Stimulated activated memory B cell treated with anti-CD40 and anti-IgM and Interleukin-4, amounts not matched to agents 10 μg/mL and 1 μg/mL and 100 μg/mL, for 72 hours (primary cell): ENCODE measurements around the gene BRAT1.
"Not testable (repeated sequence)": the region's sequence is repeated elsewhere in the genome, so short reads cannot be mapped to it uniquely, and the experiment has no call there.

ENCODE experiments used
- ATAC-seq: fragments of 150-1000 bp; cut with Tn5 transposase; 2 replicates; pipeline ENCODE4 v1.10.0; 2021
- H3K27ac Mint-ChIP-seq: one replicate; pipeline ENCODE4 v1.8.0; 2022; ENCODE audit warnings: mild to moderate bottlenecking, mixed read lengths
- H3K27me3 Mint-ChIP-seq: one replicate; pipeline ENCODE4 v1.8.0; 2022; ENCODE audit warnings: mixed read lengths
- H3K36me3 Mint-ChIP-seq: one replicate; pipeline ENCODE4 v1.8.0; 2022; ENCODE audit warnings: mixed read lengths
- H3K4me1 Mint-ChIP-seq: one replicate; pipeline ENCODE4 v1.8.0; 2022; ENCODE audit warnings: mixed read lengths
- H3K4me3 Mint-ChIP-seq: one replicate; pipeline ENCODE4 v1.8.0; 2022; ENCODE audit warnings: mild to moderate bottlenecking, moderate library complexity, mixed read lengths
- H3K9me3 Mint-ChIP-seq: one replicate; pipeline ENCODE4 v1.8.0; 2022; ENCODE audit warnings: mixed read lengths

BRAT1 gene

GRCh38 chr7:2537981-2538851 is 17.1 kb downstream of the BRAT1 start:
- peaks cover 4% of the 10 kb centered on the region for H3K36me3 Mint-ChIP-seq
- no peak overlapping the region for H3K4me3 Mint-ChIP-seq
- ATAC-seq, result peak; percentile 40
- no peaks in the 10 kb centered on the region for H3K27me3 Mint-ChIP-seq
- no peaks in the 10 kb centered on the region for H3K9me3 Mint-ChIP-seq
- H3K4me1 Mint-ChIP-seq, result no peaks in the 10 kb centered on the region
- H3K27ac Mint-ChIP-seq, result no peak overlapping the region

GRCh38 chr7:2535872-2536627 is 19.3 kb downstream of the BRAT1 start:
- H3K36me3 Mint-ChIP-seq, H3K4me3 Mint-ChIP-seq, H3K9me3 Mint-ChIP-seq, H3K27me3 Mint-ChIP-seq, H3K4me1 Mint-ChIP-seq, H3K27ac Mint-ChIP-seq, ATAC-seq: not testable (repeated sequence)

GRCh38 chr7:2534214-2534613 is 21.1 kb downstream of the BRAT1 start:
- not testable (repeated sequence) for H3K36me3 Mint-ChIP-seq

GRCh38 chr7:2533566-2533965 is 21.8 kb downstream of the BRAT1 start:
- H3K27me3 Mint-ChIP-seq, H3K9me3 Mint-ChIP-seq, H3K4me3 Mint-ChIP-seq, ATAC-seq, H3K27ac Mint-ChIP-seq, H3K36me3 Mint-ChIP-seq: not testable (repeated sequence)
- peaks cover 28% of the 10 kb centered on the region for H3K4me1 Mint-ChIP-seq

More at GRCh38 chr7:2534214-2534613, 21.1 kb downstream of the BRAT1 start:
- not testable (repeated sequence) for H3K9me3 Mint-ChIP-seq, H3K4me3 Mint-ChIP-seq, ATAC-seq, H3K27ac Mint-ChIP-seq, H3K27me3 Mint-ChIP-seq
- H3K4me1 Mint-ChIP-seq, result peaks cover 21% of the 10 kb centered on the region

GRCh38 chr7:2532816-2533215 is 22.5 kb downstream of the BRAT1 start:
- not testable (repeated sequence) for H3K9me3 Mint-ChIP-seq, ATAC-seq, H3K4me3 Mint-ChIP-seq, H3K27ac Mint-ChIP-seq, H3K36me3 Mint-ChIP-seq, H3K27me3 Mint-ChIP-seq
- peaks cover 35% of the 10 kb centered on the region for H3K4me1 Mint-ChIP-seq

GRCh38 chr7:2532199-2532772 is 23.0 kb downstream of the BRAT1 start:
- Mint-ChIP-seq H3K4me1 (peaks cover 41% of the 10 kb centered on the region), H3K27ac (peak overlapping the region; percentile 67)
- not testable (repeated sequence) for H3K36me3 Mint-ChIP-seq, H3K4me3 Mint-ChIP-seq, ATAC-seq, H3K9me3 Mint-ChIP-seq, H3K27me3 Mint-ChIP-seq

GRCh38 chr7:2531796-2532110 is 23.6 kb downstream of the BRAT1 start:
- not testable (repeated sequence) for ATAC-seq, H3K9me3 Mint-ChIP-seq, H3K27me3 Mint-ChIP-seq, H3K36me3 Mint-ChIP-seq, H3K4me3 Mint-ChIP-seq
- H3K4me1 Mint-ChIP-seq, result peaks cover 46% of the 10 kb centered on the region
- H3K27ac Mint-ChIP-seq, result peak overlapping the region; percentile 67

GRCh38 chr7:2530994-2531795 is 24.1 kb downstream of the BRAT1 start:
- Mint-ChIP-seq H3K4me3 (peak overlapping the region; percentile 54), H3K4me1 (peaks cover 52% of the 10 kb centered on the region), H3K27ac (peak overlapping the region; percentile 94)
- H3K36me3 Mint-ChIP-seq, H3K9me3 Mint-ChIP-seq, ATAC-seq, H3K27me3 Mint-ChIP-seq: not testable (repeated sequence)

- peak; percentile 76 for ATAC-seq
- Mint-ChIP-seq H3K4me1 (peaks cover 60% of the 10 kb centered on the region), H3K27me3 (no peaks in the 10 kb centered on the region), H3K27ac (peak overlapping the region; percentile 94), H3K4me3 (peak overlapping the region; percentile 60), H3K9me3 (no peaks in the 10 kb centered on the region), H3K36me3 (peaks cover 17% of the 10 kb centered on the region)
Measured at GRCh38 chr7:2530071-2530987, 25.0 kb downstream of the BRAT1 start.

- Mint-ChIP-seq H3K27me3 (no peaks in the 10 kb centered on the region), H3K4me1 (peaks cover 63% of the 10 kb centered on the region), H3K4me3 (peak overlapping the region; percentile 60), H3K9me3 (no peaks in the 10 kb centered on the region), H3K27ac (peak overlapping the region; percentile 94), H3K36me3 (peaks cover 17% of the 10 kb centered on the region)
- peak; percentile 81 for ATAC-seq
Measured at GRCh38 chr7:2529161-2530070, 25.9 kb downstream of the BRAT1 start.

GRCh38 chr7:2528481-2529095 is 26.7 kb downstream of the BRAT1 start:
- Mint-ChIP-seq H3K9me3 (no peaks in the 10 kb centered on the region), H3K27me3 (no peaks in the 10 kb centered on the region), H3K27ac (peak overlapping the region; percentile 94), H3K4me1 (peaks cover 71% of the 10 kb centered on the region), H3K36me3 (peaks cover 17% of the 10 kb centered on the region), H3K4me3 (peak overlapping the region; percentile 60)
- ATAC-seq, result no peak

- ATAC-seq, result no peak
- Mint-ChIP-seq H3K9me3 (no peaks in the 10 kb centered on the region), H3K27me3 (no peaks in the 10 kb centered on the region), H3K36me3 (peaks cover 21% of the 10 kb centered on the region), H3K4me3 (peak overlapping the region; percentile 60), H3K27ac (peak overlapping the region; percentile 94), H3K4me1 (peaks cover 79% of the 10 kb centered on the region)
Measured at GRCh38 chr7:2527505-2528467, 27.5 kb downstream of the BRAT1 start.
